CMK (cell line): ENCODE data around the gene LPO.
A peak's percentile ranks its signal among the peaks of the same experiment; 100 is the strongest.

Experiments
- DNase-seq: peaks from one replicate; pipeline ENCODE4 v3.0.0-alpha.2; 2010; ENCODE audit warnings: low read depth

Gene LPO

GRCh38 chr17:58278661-58279015 lies 40.3 kb downstream of the LPO start:
- DNase-seq, result no peak

GRCh38 chr17:58279016-58279711 lies 40.8 kb downstream of the LPO start:
- no peak for DNase-seq

DNA sequence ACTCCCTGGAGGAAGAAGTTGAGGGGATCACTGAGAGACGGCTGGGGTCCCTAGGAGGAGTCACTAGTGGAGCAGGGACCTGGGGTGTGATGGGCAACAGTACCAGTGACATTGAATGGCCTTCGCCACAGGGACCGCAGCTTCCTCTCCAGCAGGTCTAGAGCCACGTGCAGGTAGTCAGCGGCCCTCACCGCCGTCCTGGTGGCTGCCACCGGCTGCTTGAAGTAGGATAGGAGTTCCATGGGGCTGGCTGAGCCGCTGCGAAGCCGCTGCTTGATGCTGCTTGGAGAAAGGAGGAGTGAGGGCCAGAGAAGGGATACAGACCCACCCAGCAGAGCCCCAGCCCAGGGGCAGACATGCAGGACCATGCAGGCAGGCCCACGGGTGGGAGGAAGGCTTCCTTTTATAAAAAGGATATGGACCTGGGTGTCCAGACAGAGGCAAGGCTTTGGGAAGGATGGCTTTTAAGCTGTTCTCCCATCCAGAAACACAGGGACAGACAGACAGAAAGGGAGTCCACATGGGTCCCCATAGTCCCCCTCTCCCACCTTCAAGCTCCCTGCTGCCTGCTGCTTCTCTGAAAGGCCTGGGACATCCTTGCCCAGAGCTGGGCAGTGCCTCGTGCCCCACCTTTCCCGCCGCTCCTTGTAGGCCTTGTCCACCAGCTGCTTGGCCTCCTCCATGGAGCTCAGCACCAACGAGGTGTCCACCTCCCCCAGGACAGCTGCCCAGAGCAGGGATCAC lies 41.5 kb downstream of the LPO start:
- no peak for DNase-seq

- DNase-seq, result no peak
These were observed 42.3 kb downstream of the LPO start, which contains the start of gene MPO for GRCh38 chr17:58280480-58281217. MPO (minus strand) TSS chr17:58280935; CDS start chr17:58280758, 177 bp downstream.

DNA sequence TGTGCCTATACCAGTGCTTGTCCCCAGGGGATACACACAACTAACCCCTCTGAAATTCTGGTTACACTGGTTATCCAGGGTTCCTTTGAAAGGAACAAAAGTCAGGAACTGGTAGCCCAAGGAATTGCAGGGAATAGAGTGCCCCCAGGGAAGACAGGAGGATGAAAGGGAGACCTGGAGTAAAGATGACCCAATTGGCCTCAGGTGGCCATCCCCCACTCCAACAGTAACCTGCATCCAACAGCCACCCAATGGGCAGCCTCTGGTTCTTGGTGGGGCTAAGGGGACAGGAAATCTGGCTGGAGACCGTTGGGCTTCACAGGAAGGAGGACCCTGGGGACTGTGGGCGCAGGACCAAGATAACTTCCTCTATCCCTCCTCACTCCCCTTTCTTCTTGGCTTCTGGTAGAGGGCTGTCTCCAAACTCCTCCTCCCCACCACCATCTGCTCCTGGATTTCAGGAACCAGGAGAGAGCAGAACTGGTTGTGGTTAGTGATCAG lies 43.2 kb downstream of the LPO start:
- DNase-seq, result peak; percentile 24

DNA sequence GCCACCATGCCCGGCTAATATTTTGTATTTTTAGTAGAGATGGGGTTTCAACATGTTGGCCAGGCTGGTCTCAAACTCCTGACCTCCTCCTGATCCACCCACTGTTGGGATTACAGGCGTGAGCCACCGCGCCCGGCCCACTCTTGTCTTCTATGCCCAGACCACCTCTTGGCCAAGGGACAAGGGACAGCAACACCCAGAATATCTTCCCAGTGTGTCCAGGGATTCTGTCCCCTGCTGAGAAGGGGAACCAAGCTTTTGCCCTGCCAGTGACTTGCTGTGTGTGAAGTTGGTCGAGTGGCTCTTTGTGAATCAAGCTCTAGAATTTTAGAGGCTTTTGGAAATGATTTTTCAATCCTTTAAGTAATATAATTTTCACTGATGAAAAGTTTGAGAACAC lies 44.1 kb downstream of the LPO start:
- DNase-seq, result no peak

DNA sequence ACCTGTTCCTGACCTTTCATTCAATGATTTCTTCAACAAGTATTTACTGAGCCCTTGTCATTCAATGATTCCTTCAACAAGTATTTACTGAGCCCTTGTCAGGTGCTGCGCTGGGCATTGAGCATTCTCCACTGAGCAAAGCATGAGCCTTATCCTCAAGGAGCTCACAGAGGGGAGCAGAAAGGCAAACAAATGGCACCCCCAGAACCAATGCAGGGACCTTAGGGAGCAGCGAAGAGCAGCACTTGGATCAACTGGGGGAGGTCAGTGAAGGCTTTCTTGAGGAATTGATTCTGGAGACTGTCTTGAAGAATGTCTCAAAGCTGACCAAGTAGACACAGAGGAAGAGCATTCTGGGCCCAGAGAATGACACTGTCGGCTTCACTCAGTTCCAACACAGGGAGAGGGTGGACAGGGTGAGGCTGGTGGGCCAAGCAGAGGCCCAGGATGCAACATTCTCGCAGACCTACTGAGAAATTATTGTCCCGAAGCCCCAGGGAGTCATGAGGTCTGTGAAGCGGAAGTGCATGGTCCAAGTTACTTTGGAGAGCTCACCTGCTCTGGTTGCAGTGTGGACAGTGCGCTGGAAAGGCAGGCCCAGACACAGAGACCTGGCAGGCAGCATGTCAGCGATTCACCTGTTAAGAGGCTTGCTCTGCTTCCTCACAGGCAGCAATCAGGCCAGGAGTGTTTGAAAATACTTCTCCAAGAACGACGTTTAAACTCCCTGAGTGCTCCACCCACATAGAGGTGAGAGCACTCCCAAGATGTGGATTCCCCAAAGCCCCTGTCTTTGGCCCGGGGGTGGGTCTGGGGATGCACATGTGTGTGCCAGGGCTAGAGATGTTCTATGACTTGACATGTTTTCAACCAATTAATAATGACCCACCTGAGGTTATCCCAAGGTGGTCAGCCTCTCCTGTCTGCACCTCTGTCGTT lies 45.6 kb downstream of the LPO start:
- DNase-seq, result no peak

GRCh38 chr17:58284613-58285421 lies 46.4 kb downstream of the LPO start:
- DNase-seq, result no peak

DNA sequence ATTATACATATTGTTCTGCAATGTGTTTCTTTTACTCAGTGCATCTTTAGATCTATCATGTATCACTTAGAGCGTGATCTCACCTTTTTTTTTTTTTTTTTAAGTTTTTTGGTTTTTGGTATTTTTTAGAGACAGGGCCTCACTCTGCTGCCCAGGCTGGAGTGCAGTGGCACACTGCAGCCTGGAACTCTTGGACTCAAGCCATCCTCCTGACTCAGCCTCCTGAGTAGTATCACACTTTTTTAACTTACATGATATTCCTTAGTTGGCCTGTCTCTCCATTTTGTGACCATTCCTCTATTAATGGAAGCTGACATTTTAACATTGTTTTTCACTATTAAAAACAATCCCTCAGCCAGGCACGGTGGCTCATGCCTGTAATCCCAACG lies 47.0 kb downstream of the LPO start:
- DNase-seq, result no peak

DNA sequence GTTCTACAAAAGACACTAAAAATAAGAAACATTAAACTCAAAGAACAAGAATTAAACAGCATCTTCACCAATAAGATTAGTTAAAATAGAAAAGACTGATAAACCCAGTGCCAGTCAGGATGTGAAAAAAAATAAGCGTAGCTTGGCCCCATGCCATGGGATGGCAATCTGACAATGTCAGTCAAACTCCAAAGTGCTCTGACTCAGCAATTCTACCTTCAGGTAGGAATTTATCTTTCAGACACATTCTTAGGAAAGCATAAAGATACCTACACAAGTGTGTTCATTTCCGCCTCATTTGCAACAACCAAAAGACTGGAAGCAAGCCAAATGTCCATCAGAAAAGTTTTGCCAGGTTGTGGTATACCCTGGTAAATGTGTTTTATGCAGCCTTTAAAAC lies 51.5 kb downstream of the LPO start:
- no peak for DNase-seq

- DNase-seq, result no peak
These were observed 52.9 kb downstream of the LPO start for GRCh38 chr17:58291246-58291645.

- no peak for DNase-seq
These were observed 55.6 kb downstream of the LPO start for GRCh38 chr17:58294034-58294433.

GRCh38 chr17:58300336-58300735 lies 62.0 kb downstream of the LPO start:
- no peak for DNase-seq

DNA sequence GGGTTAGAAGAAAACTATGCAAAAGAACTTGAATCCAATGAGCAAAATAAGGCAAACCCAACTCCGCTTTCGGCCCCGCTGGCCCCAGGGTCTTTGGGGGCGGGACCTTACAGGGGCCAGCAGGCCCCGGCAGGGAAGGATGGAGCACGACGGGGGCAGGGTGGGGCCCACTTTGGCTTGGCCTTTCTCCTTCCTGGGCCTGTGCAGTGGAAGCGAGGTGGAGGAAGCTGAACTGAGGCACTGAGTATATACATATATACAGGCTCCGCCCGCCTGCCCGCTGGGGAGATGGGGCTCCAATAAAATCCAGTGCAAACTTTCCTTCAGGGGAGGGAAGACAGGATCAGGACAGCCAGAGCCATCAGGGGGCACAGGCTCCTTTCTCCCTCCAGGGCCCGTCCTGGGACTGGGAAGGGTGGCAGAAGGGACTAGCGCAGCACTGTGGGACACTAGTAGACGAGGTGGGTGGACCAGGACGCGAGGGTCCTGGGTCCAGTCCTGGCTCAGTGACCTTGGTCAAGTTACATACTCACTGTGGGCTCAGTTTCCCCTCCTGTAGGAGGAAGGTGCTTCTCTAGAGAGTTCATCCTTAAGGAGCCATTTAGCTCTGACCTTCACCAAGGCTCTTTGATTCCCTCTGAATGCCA lies 63.2 kb downstream of the LPO start:
- no peak for DNase-seq

DNA sequence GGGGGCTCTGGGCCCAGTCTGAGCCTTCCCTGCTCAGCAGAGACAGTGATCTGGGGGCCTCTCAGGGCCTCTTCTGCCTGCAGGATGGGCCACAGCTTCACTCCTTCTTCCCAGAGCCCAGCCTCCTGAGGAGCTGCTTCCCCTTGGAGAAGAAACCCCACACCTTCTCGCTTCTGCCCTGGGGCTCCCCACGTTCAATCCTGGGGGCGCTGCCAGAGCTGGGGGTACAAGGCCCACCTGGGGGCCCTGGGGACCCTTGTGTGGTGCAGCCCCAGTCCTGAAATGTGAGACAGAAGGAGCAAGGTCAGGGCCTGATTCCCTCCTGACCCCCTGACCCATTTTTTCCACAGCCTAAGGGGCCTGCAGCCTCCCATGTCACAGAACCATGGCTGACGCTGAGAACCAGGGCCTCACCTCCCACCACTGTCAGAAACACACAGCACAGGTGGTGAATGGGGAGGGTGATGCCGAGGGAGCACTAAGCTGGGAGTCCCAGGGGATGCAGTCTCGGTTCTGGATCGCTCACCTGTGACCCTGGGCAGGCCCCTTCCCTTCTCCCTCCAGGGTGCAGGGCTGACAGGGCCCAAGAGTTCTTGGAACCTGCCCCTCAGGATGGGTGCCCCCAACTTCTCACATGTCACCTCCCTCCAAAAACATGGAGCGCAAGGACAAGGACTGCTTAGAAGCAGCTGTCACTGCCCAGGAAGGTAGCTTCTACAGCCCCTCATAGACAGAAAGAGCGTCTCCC lies 64.0 kb downstream of the LPO start:
- DNase-seq, result no peak

- DNase-seq, result no peak
These were observed 64.7 kb downstream of the LPO start for GRCh38 chr17:58302919-58303585.

GRCh38 chr17:58303971-58304749 lies 65.8 kb downstream of the LPO start:
- DNase-seq, result no peak

DNA sequence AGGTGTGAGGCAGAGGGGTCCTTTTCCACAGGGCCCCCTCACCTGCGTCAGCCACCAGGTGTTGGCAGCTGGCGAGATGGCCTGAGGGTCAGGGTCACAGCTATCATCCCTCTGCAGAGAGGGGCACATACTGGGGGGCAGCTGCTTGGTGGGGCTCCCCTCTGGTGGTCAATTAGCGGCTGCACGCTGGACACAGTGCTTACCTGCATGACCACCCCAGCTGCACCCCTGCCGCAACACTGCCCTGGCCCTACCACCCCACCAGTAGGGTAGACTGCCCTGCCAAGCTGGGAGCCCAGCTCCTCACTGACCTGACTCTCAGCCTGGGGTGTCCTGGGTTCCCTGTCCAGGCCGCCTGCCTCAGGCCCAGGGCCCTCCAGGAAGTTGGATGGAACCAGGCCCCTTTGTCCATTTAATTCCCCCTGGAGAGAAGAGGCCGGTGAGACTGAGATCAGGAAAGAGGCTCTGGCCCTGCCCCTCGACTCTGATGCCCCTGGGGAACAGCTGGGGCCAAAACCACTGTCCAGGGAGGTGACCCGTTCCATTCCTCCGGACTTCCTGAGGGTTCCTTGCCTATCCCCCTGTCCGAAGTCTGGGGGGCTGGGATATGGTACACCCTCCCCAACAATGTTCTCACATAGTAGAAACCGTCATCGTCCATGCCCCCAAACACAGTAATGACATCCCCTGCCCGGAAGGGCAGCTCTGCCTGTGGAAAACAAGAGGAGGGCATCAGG lies 66.5 kb downstream of the LPO start:
- no peak for DNase-seq
